LoVo (cell line): ENCODE results near the gene SP3.

Experiments used
- DNase-seq: peaks from one replicate; pipeline ENCODE4 v3.0.0-alpha.2; 2016; ENCODE audit warnings: low spot score

Gene SP3

DNA sequence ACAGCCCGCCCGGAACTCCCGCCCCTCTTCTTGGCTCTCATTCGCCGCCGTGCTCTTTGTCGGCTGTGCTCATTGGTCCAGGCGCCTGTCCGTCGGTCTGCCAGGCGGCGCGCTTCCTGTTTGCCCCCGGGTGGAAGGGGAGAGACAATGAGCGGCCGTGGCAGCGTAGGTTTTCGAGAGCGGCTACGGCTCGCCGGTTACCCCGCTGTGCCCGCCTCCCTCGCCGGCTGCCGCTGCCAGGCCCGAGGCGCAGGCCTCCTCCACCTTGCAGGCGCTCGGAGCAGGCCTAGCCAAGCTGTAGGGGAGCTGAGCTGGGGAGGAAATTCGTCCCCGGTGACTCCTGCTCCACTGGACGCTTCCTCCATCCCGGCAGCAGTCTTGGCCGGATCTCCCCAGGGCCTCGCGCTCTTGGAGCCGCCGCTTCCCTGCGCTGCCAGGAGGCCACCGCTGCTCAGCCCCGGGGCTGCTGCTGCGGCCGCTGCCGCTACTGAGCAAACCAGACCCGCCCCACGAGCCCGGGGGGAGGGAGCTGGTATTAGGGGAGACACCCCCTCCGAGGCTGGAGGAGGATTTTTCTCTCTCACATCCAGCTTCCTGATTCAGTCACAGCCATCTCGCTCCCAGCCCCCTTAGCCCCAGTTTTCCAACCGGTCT lies at the start of gene SP3:
SP3 (minus strand) TSS at position 2 of the 654 bp plus-strand sequence. CDS start 202 bp downstream, outside the sequence.
- peak; percentile 97 for DNase-seq

- no peak for DNase-seq
Observed at GRCh38 chr2:174014699-174015070, 49.5 kb upstream of the SP3 start.

GRCh38 chr2:174014011-174014698 lies 49.0 kb upstream of the SP3 start:
- DNase-seq: no peak

DNA sequence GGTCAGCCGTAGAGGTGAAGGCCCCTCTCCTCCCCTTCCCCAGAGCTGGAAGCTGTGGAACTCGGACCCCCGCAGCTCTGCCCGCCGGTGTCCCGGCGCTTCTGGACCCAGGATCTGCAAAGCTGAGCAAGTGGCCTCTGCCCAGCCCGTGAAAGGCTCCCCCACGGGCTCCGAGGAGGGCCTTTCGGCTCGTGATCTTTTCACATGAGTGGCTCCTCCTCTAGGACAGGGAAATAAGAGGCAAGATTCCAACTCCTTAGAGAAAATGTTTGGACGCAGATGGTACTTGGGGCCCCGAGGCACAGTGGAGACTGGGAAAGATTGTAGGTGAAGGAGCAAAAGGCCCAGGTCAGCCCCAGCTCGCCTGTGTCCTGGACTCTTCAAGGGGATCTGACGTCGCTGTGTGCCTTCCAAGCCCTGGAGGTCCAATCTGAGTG lies 48.2 kb upstream of the SP3 start:
- DNase-seq: no peak

DNA sequence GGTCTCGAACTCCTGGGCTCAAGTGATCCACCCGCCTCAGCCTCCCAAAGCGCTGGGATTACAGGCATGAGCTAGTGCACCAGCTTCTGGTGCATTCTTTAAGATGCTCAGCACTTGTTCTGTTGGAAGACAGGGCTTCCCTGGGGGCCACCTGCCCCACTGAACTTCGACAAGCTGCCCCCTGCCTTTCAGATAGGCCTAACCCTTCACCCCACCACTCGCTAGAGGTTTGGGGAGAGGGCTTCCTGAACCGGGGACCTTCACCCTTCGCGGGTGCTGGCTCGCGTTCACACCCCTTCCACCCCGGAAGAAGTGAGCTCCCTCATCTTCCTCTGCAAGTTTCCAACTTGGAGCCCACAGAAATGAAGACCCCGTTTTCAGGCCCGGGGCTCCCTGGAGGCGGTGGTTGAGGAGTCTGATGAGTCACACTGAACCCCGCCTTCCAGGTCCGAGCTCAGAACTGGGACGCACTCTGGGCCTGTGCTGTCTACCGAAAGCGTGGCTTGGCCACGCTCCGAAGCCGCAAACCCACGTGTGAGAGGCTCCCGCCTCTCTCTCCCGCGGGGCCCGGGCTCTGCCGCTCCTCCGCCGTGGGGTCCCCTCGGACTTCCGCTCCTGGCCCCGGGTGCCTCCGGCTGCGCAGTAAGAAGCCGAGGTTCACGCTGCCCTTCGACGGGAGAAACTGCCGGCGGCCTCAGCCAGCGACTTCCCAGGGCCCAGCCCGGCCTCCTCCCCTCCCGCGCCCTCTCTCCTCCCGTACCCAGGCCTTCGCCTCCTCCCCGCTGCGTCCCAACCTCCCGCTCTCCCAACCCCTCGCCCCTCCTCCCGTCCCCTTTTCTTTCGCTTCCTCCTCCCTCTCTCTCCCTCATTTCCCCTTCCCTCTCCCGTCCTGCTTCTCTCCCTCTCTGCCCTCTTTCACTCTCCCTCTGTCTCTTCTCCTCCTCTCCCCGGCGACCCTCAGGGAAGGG lies 47.5 kb upstream of the SP3 start:
- DNase-seq: no peak

DNA sequence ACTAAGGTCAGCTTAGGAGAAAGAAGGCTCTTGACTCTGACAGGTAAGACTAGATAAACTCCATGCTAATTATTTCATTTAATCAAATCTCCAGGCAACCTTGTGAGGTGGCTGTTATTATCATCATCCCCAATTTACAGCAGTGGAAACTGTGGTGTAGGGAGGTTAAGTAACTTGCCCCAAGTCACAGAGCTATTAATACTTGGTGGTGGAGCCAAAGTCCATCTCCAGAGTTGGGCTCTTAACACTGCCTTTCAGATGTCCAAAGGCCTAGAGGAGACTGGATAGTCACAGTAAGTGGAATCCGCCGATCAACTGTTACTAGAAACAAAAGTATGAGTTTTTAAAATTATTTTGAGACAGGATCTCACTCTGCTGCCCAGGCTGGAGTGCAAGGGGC lies 46.6 kb upstream of the SP3 start:
- DNase-seq: no peak

GRCh38 chr2:174011173-174011572 lies 46.0 kb upstream of the SP3 start:
- DNase-seq: no peak

DNA sequence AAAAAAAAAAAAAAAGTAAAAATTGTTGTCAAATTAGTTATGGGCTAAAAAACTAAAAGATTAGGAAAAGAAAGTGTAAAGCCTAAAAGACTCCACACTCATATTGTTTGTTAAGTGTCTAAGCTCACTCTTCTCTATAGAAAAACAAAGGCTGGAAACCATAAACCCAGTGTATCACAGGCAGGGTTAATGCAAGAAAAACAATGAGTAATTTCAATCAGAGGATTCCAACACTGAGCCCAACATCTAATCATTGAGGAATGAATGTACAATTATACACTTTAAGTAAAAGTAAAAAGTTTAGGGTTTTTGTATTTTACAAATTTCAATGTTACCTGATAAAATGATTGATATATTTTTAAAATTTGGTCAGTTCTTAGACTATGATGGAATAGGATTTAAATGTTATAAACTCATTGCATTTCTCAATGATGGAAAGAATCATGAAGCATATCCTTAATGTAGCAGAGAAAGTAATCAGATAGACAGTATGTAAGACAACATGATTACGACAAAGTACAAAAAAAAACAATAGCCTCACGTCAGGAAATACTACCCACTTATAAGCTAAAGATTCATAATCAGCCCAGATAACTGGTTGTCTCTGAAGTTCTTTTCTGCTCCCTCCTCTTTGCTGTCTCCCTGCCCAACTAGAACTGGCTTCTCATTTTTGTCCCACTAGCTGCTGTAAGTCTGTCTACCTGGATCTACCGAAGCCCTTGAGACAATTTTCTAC lies 44.5 kb upstream of the SP3 start:
- no peak for DNase-seq

DNA sequence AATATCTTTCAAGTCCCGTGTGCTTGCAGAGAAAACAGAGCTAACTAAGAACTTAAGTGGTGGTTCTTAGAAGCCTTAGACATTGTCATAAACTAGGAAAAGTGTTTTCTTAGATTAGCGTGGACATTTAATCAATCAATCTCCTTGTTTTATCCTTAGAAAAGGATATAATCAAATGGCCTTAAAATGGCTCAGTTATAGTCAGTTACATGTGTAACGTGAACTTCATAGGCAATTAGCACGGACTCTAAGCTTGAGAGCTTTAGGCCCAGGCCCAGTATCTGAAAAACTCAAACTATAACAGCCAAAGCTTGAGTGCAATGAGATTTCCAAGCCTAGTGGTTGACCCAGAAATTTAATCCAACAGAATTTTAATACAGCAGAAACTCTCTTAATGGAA lies 43.5 kb upstream of the SP3 start:
- no peak for DNase-seq

- DNase-seq: no peak
Observed at GRCh38 chr2:174007010-174007409, 41.8 kb upstream of the SP3 start.

DNA sequence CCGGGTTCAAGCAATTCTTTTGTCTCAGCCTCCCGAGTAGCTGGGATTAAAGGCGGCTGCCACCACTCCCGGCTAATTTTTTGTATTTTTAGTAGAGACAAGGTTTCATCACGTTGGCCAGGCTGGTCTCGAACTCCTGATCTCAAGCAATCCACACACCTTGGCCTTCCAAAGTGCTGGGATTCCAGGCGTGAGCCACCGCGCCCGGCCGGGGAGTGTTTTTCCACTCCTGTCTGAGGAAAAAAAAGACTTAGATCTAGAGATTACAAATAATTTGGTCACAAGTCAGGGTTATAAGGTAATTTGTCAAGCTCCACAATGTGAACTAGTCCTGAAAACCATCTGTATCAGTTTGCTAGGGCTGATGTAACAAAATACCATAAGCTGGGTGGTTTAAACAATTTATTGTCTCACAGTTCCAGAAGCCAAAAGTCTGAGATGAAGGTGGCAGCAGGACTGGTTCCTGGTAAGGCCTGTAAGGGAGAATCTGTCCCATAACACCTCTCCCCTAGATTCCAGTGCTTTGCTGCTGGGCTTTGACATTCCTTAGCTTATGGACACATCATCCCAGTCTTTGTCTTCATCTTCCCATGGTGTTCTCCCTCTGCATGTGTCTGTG lies 40.7 kb upstream of the SP3 start:
- no peak for DNase-seq

DNA sequence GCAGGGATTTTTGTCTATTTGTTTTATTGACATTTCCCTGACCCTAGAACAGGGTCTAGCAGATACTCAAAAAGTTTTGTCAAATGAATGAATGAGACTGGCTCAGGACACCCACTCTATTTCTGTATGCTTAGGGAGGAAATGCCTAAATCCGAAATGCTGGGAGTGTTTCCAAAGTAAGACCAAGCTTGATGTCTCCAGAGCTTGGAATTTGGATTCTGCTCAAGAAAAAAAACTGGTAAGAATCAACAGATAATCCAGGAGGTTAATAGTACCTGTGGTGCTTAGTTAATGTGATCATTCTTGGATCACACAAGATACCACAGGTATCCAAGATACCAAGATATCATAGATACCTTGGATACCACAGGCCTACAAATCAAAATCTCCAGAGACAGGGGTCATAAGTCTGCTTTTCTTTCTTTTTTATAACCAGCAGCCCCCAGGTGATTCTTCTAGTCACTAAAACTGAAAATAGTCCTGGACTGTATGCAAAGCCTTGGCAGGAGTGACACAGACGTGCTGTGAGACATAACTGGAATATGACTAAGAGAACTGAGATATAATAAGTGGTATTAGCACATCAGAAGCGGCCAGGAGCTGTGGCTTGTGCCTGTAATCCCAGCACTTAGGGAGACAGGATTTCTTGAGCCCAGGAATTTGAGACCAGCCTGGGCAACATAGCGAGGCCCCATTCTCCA lies 39.9 kb upstream of the SP3 start:
- peak; percentile 27 for DNase-seq

GRCh38 chr2:174003720-174004695 lies 38.8 kb upstream of the SP3 start:
- DNase-seq: peak; percentile 9

DNA sequence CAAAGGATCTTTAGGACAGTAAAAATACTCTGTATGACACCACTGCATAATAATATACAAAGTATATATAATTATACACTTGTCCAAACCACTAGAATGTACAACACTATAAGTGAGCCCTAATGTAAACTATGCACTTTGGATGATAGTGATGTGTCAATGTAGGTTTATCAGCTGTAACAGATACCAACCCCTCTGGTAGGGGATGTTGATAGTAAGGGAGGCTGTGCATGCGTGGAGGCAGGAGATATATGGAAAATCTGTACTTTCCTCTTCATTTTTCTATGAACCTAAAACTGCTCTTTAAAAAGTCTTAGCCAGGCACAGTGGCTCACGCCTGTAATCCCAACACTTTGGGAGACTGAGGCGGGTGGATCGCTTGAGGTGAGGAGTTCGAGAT lies 37.5 kb upstream of the SP3 start:
- DNase-seq: no peak

DNA sequence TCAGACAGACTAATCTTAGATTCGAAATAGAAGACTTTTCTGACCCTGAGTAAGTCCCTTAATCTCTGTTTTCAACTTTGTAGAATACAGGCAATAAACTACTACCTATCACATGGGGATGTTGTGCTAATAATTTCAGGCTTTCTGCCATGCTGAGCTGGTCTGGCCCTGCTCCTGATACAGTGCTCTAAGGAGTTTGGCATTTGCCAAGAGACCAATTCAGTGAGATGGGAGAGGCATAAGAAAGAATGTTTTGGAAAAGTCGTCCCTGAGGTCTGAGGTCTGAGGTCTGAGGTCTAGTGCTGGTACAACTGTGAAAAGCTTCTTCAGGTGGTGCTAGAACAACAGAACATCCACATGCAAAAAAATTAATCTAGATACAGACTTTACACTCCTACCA lies 35.9 kb upstream of the SP3 start:
- DNase-seq: no peak

- no peak for DNase-seq
Observed at GRCh38 chr2:173999724-174000123, 34.6 kb upstream of the SP3 start.

GRCh38 chr2:173999272-173999671 lies 34.1 kb upstream of the SP3 start:
- DNase-seq: no peak

DNA sequence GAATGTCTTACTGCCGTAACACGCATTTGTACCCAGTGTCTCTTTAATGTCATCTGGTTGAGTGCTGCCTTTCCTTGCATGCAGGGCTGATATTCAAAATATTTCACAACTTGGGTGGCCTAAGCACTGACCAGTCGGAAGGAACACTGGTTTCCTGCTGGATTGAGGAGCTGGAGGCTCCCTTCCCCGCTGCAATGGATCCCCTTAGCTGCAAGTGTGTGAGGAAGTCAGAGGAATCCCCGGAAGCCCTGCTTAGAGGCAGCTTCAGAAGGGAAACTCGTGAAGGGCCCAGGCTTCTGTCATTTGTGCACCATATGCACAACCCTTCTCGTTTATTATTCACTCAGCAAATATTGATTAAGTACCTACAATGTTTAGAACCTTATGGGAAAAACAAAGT lies 33.2 kb upstream of the SP3 start:
- DNase-seq: no peak

DNA sequence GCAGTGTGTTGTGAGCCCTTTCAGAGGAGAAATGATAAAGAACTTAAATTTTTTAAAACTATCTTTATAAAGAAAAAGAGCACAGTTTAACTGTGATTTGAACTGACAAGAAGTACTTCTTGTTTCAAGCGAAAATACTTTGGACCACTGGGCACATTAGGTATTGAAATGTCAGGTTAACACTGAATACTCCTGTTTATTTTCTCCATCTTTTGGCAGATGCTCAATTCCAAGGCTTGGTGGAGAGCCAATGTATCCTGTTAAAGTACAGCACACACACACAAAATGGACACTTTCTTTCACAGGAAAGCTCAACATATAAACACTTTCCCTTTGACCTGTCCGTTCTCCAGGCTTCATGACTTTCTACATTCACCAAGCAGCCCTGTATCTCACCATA lies 32.6 kb upstream of the SP3 start:
- no peak for DNase-seq

DNA sequence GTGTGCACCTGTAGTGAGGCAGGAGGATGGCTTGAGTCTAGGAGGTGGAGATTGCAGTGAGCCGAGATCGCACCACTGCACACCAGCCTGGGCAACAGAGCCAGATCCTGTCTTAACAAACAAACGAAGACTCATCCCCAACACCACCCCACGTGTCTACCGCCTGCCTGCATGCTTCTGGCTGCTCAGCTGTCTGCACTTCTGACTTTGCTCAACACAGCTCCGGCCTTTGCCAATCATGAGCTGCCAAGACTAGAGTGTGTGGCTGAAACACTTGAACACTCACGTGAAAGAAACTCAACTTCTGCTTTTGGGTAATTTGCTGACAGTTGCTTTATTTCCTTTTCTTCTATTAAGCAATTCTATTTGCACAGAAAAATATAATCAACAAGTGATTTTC lies 32.1 kb upstream of the SP3 start:
- DNase-seq: no peak
